Measurements from ENCODE around the gene TMEM69. TPM values are rescaled to one million over a fixed set of nuclear protein-coding genes. Genes with fewer than 3 reads are reported as not detected.
"Not testable (repeated sequence)": the region's sequence is repeated elsewhere in the genome, so short reads cannot be mapped to it uniquely, and the experiment has no call there.

The TMEM69 gene
- total RNA-seq, 2 donors from 2014 or later = 25.1 to 28.1 TPM

DNA sequence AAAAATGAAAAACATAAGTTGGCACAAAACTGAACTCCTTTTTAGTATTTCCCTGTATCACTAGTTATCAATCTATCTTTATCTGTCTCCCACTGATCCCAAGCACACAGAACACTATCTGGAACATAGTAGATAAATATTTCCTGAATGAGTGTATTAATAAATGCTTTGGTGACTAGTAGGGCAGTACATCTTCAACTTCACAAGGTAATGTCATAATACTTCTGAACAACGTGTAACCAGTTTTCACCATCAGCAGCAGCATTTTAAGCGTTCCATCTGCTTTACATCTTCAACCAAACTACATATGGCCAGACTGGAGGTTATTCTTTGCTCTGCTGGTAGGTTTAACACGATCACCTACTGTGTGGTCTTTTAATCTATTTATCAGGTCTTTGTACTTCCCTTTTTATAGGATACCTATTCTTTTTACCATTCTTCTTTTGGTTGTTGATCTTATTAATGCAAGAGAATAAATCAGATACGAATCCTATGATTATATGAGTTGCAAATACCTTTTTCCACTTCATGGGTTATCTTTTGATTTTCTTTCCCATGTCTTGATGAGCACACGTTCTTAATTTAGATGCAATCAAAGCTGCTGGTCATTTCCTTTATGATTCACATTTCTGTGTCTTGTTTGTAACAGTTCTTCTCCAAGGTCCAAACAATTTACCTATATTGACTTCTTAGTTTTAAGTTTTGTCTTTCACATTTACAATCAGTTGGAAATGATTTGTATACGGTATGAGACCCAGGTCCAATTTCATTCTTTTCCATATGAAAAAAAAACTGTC, 17.9 kb upstream of the TMEM69 start:
- WGBS, 2 experiments (ENCODE audit: insufficient coverage in 1 of 2, insufficient read length in 1 of 2) = 89 to 92% methylated on average over 5 to 6 of the region's 6 CpGs
- Mint-ChIP-seq H3K4me3 (no peak overlapping the region), H3K27me3 (ENCODE audit: insufficient read depth) (no peaks in the 10 kb centered on the region), H3K27ac (no peak overlapping the region), H3K36me3 (ENCODE audit: low read depth) (peaks cover 27% of the 10 kb centered on the region), H3K4me1 (peaks cover 15% of the 10 kb centered on the region), H3K9me3 (peaks cover 3% of the 10 kb centered on the region)
- no peak for DNase-seq
- Histone ChIP-seq H3K36me3 (ENCODE audit: control insufficient read depth, insufficient read depth, low read length) (peaks cover 26% of the 10 kb centered on the region), H3K27me3 (ENCODE audit: control insufficient read depth, insufficient read depth, low read length, poor library complexity, severe bottlenecking) (no peaks in the 10 kb centered on the region), H3K9me3 (ENCODE audit: control insufficient read depth, low read length) (no peaks in the 10 kb centered on the region), H3K4me1 (ENCODE audit: control insufficient read depth, insufficient read depth, low read length) (no peaks in the 10 kb centered on the region), H3K4me3 (ENCODE audit: low read length) (no peak overlapping the region), H3K27ac (ENCODE audit: low read depth, low read length) (no peak overlapping the region), H3K9ac (ENCODE audit: extremely low read depth, low read length, poor library complexity, severe bottlenecking) (no peak overlapping the region)
- TF ChIP-seq, protein P1, sequence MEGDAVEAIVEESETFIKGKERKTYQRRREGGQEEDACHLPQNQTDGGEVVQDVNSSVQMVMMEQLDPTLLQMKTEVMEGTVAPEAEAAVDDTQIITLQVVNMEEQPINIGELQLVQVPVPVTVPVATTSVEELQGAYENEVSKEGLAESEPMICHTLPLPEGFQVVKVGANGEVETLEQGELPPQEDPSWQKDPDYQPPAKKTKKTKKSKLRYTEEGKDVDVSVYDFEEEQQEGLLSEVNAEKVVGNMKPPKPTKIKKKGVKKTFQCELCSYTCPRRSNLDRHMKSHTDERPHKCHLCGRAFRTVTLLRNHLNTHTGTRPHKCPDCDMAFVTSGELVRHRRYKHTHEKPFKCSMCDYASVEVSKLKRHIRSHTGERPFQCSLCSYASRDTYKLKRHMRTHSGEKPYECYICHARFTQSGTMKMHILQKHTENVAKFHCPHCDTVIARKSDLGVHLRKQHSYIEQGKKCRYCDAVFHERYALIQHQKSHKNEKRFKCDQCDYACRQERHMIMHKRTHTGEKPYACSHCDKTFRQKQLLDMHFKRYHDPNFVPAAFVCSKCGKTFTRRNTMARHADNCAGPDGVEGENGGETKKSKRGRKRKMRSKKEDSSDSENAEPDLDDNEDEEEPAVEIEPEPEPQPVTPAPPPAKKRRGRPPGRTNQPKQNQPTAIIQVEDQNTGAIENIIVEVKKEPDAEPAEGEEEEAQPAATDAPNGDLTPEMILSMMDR (conservative IDR thresholded peaks at IDR 0.05) = no peak

DNA sequence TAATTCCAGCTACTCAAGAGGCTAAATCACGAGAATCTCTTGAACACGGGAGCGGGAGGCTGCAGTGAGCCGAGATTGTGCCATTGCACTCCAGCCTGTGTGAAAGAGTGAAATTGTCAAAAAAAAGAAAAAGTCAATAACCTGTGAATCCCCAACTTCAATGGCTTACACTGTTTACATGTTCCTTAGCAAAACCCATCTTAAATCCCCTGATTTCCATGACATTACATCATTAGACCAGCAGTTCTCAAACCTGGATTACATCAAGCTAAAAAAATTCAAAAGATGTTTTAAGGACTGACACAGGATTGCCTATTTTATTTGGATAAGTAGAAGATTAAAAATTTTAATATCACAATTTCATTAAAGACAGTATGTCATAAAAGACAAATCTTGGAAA, 14.0 kb upstream of the TMEM69 start:
- 94 to 100% methylated on average over 3 to 4 of the region's 4 CpGs for WGBS, 2 experiments (ENCODE audit: insufficient coverage in 1 of 2, insufficient read length in 1 of 2)
- Mint-ChIP-seq H3K9me3 (no peaks in the 10 kb centered on the region), H3K4me3 (no peak overlapping the region), H3K27me3 (ENCODE audit: insufficient read depth) (no peaks in the 10 kb centered on the region), H3K27ac (peak overlapping the region; percentile 38), H3K4me1 (peaks cover 22% of the 10 kb centered on the region), H3K36me3 (ENCODE audit: low read depth) (peaks cover 12% of the 10 kb centered on the region)
- DNase-seq = no peak
- no peaks in the 10 kb centered on the region for H3K4me1 ChIP-seq (ENCODE audit: control insufficient read depth, insufficient read depth, low read length)
- H3K27ac ChIP-seq (ENCODE audit: low read depth, low read length) = no peak overlapping the region
- H3K9ac ChIP-seq (ENCODE audit: extremely low read depth, low read length, poor library complexity, severe bottlenecking) = no peak overlapping the region
- TF ChIP-seq, protein P1 (conservative IDR thresholded peaks at IDR 0.05) = no peak
- H3K9me3 ChIP-seq (ENCODE audit: control insufficient read depth, low read length) = no peaks in the 10 kb centered on the region
- H3K36me3 ChIP-seq (ENCODE audit: control insufficient read depth, insufficient read depth, low read length) = peaks cover 17% of the 10 kb centered on the region
- no peaks in the 10 kb centered on the region for H3K27me3 ChIP-seq (ENCODE audit: control insufficient read depth, insufficient read depth, low read length, poor library complexity, severe bottlenecking)
- no peak overlapping the region for H3K4me3 ChIP-seq (ENCODE audit: low read length)

DNA sequence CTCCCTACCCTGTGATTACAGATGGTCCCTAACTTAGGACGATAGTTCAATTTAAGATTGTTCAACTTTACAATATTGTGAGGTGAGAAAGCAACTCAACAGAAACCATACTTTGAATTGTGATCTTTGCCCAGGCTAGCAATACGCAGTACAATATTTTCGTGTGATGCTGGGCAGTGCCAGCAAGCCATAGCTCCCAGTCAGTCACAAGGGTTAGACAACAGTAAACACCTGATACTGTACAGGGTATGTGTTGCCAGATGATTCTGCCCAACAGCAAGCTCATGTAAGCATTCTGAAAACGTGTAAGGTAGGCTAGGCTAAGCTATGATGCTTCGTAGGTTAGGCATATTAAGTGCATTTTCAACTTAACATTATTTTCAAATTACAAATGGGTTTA, 13.5 kb upstream of the TMEM69 start:
- H3K4me1 Mint-ChIP-seq = peaks cover 27% of the 10 kb centered on the region
- H3K27me3 Mint-ChIP-seq (ENCODE audit: insufficient read depth) = no peaks in the 10 kb centered on the region
- TF ChIP-seq, protein P1 (conservative IDR thresholded peaks at IDR 0.05) = no peak
- no peak overlapping the region for H3K27ac ChIP-seq (ENCODE audit: low read depth, low read length)
- WGBS, 2 experiments (ENCODE audit: insufficient coverage in 1 of 2, insufficient read length in 1 of 2) = 88 to 96% methylated on average over 4 to 5 of the region's 5 CpGs
- H3K36me3 ChIP-seq (ENCODE audit: control insufficient read depth, insufficient read depth, low read length) = peaks cover 17% of the 10 kb centered on the region
- peaks cover 12% of the 10 kb centered on the region for H3K36me3 Mint-ChIP-seq (ENCODE audit: low read depth)
- no peaks in the 10 kb centered on the region for H3K9me3 ChIP-seq (ENCODE audit: control insufficient read depth, low read length)
- no peaks in the 10 kb centered on the region for H3K27me3 ChIP-seq (ENCODE audit: control insufficient read depth, insufficient read depth, low read length, poor library complexity, severe bottlenecking)
- H3K9ac ChIP-seq (ENCODE audit: extremely low read depth, low read length, poor library complexity, severe bottlenecking) = no peak overlapping the region
- H3K4me1 ChIP-seq (ENCODE audit: control insufficient read depth, insufficient read depth, low read length) = no peaks in the 10 kb centered on the region
- no peak for DNase-seq
- H3K27ac Mint-ChIP-seq = no peak overlapping the region
- no peak overlapping the region for H3K4me3 Mint-ChIP-seq
- H3K4me3 ChIP-seq (ENCODE audit: low read length) = no peak overlapping the region
- H3K9me3 Mint-ChIP-seq = no peaks in the 10 kb centered on the region

DNA sequence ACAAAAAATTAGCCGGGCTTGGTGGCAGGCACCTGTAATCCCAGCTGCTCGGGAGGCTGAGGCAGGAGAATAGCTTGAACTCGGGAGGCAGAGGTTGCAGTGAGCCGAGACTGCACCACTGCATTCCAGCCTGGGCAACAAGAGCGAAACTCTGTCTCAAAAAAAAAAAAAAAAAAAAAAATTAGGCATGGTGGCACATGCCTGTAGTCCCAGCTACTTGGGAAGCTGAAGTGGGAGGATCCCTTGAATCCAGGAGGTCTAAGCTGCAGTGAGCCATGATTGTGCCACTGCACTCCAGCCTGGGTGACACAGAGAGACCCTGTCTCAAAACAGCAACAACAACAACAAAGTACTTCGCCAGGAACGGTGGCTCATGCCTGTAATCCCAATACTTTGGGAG, 11.4 kb upstream of the TMEM69 start:
- not testable (repeated sequence) for H3K36me3 Mint-ChIP-seq (ENCODE audit: low read depth); H3K9me3 ChIP-seq (ENCODE audit: control insufficient read depth, low read length); H3K4me3 ChIP-seq (ENCODE audit: low read length); H3K27ac ChIP-seq (ENCODE audit: low read depth, low read length); H3K9ac ChIP-seq (ENCODE audit: extremely low read depth, low read length, poor library complexity, severe bottlenecking); H3K27me3 Mint-ChIP-seq (ENCODE audit: insufficient read depth); H3K27me3 ChIP-seq (ENCODE audit: control insufficient read depth, insufficient read depth, low read length, poor library complexity, severe bottlenecking); H3K9me3 Mint-ChIP-seq; H3K4me3 Mint-ChIP-seq; DNase-seq; H3K4me1 ChIP-seq (ENCODE audit: control insufficient read depth, insufficient read depth, low read length)
- 93 to 95% methylated on average over 2 to 7 of the region's 7 CpGs for WGBS, 2 experiments (ENCODE audit: insufficient coverage in 1 of 2, insufficient read length in 1 of 2)
- peaks cover 31% of the 10 kb centered on the region for H3K4me1 Mint-ChIP-seq
- peak overlapping the region; percentile 79 for H3K27ac Mint-ChIP-seq
- peaks cover 12% of the 10 kb centered on the region for H3K36me3 ChIP-seq (ENCODE audit: control insufficient read depth, insufficient read depth, low read length)

Measured in endodermal cell (in vitro differentiated cells).